ENCODE measurements around the gene OR1J4. TPM values are rescaled to one million over a fixed set of nuclear protein-coding genes. Genes with fewer than 3 reads are reported as not detected.

Gene OR1J4
- total RNA-seq, 3 donors from 2014 or later (not counting 1 experiment from before 2014, with no cell fraction given) = not detected

- Histone ChIP-seq H3K36me3 (ENCODE audit: control insufficient read depth, insufficient read depth, low read length) (no peaks in the 10 kb centered on the region), H3K4me3 (ENCODE audit: low read length) (no peak within 1 kb of the TSS), H3K27me3 (ENCODE audit: control insufficient read depth, insufficient read depth, low read length) (no peaks in the 10 kb centered on the region), H3K27ac (ENCODE audit: low read length) (no peak within 1 kb of the TSS), H3K9me3 (ENCODE audit: control insufficient read depth, insufficient read depth, low read length) (no peaks in the 10 kb centered on the region), H3K4me1 (ENCODE audit: control insufficient read depth, insufficient read depth, low read length) (no peaks in the 10 kb centered on the region)
- no peaks in the 10 kb centered on the region for H3K9me3 Mint-ChIP-seq
- WGBS (ENCODE audit: insufficient coverage) = 89% methylated on average over 6 of the region's 6 CpGs
- TF ChIP-seq, protein P1, sequence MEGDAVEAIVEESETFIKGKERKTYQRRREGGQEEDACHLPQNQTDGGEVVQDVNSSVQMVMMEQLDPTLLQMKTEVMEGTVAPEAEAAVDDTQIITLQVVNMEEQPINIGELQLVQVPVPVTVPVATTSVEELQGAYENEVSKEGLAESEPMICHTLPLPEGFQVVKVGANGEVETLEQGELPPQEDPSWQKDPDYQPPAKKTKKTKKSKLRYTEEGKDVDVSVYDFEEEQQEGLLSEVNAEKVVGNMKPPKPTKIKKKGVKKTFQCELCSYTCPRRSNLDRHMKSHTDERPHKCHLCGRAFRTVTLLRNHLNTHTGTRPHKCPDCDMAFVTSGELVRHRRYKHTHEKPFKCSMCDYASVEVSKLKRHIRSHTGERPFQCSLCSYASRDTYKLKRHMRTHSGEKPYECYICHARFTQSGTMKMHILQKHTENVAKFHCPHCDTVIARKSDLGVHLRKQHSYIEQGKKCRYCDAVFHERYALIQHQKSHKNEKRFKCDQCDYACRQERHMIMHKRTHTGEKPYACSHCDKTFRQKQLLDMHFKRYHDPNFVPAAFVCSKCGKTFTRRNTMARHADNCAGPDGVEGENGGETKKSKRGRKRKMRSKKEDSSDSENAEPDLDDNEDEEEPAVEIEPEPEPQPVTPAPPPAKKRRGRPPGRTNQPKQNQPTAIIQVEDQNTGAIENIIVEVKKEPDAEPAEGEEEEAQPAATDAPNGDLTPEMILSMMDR (IDR thresholded peaks at IDR 0.05) = no peak
- no peak within 1 kb of the TSS for H3K27ac Mint-ChIP-seq
- no peaks in the 10 kb centered on the region for H3K36me3 Mint-ChIP-seq
- ATAC-seq = no peak
- no peak for DNase-seq
- peaks cover 44 to 80% of the 10 kb centered on the region in 2 donors for H3K27me3 Mint-ChIP-seq (ENCODE audit: low read depth in 2 of 2)
- no peaks in the 10 kb centered on the region for H3K4me1 Mint-ChIP-seq
- intact Hi-C loops (cut with micrococcal nuclease) = no loop called here
- H3K4me3 Mint-ChIP-seq = no peak within 1 kb of the TSS
These were observed 41.1 kb upstream of the OR1J4 start, which contains the start of gene OR1J1 for GRCh38 chr9:122477826-122478225. Gene OR1J1 (minus strand): TSS chr9:122477926. CDS start chr9:122477926, 0 bp downstream.

DNA sequence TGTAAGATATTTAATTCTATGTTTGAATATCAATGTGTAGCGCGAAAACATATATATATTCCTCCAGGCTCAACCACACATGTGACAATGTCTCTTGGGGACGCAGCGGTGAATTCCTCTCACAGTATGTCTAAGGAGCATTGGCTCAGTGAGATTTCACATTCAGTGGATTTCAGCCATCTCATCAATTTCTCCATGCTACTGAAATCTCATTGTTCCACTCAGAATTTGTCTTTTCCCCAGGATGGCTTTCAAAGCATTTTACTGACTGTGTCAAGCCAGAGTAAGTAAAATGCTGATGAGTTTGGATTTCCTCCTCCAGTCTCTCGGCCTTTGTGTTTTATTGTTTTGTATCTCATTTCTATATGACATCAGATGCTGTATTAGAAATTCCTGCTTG, 39.9 kb upstream of the OR1J4 start:
- Mint-ChIP-seq H3K4me3 (no peak overlapping the region), H3K36me3 (no peaks in the 10 kb centered on the region), H3K9me3 (no peaks in the 10 kb centered on the region), H3K27me3 (ENCODE audit: low read depth in 2 of 2) (peaks cover 37 to 67% of the 10 kb centered on the region in 2 donors), H3K4me1 (no peaks in the 10 kb centered on the region), H3K27ac (no peak overlapping the region)
- H3K36me3 ChIP-seq (ENCODE audit: control insufficient read depth, insufficient read depth, low read length) = no peaks in the 10 kb centered on the region
- no peak overlapping the region for H3K27ac ChIP-seq (ENCODE audit: low read length)
- H3K27me3 ChIP-seq (ENCODE audit: control insufficient read depth, insufficient read depth, low read length) = no peaks in the 10 kb centered on the region
- no peak for DNase-seq
- no peak overlapping the region for H3K4me3 ChIP-seq (ENCODE audit: low read length)
- no peak for ATAC-seq
- H3K4me1 ChIP-seq (ENCODE audit: control insufficient read depth, insufficient read depth, low read length) = no peaks in the 10 kb centered on the region
- TF ChIP-seq, protein P1 (IDR thresholded peaks at IDR 0.05) = no peak
- no peaks in the 10 kb centered on the region for H3K9me3 ChIP-seq (ENCODE audit: control insufficient read depth, insufficient read depth, low read length)
- 94% methylated on average over 4 of the region's 5 CpGs for WGBS (ENCODE audit: insufficient coverage)
- intact Hi-C loops (cut with micrococcal nuclease) = no loop called here

DNA sequence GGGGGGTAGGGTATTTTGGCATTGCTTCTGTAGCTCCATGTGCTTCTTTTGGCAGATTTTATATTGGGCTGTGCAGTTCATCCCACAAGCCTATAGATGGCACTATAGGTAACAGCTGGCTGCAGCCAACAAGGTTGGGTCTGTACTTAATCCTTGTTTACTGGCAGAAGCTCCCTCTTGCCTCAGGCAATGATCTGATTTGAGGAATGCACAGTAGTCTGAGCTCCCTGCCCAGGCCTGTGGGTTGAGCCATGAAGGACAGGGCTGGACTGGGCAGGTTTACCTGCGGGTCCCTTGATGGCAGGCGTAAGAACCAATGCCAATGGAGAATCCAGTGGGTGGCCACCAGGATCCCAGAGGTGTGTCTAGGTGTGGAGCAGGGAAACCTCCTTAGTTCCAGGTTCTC, 20.1 kb upstream of the OR1J4 start:
- ATAC-seq (peak; percentile 68 to 88 (median 68)), DNase-seq (peak in 1 of 2 donors; percentile 51)
- Histone ChIP-seq H3K27ac (ENCODE audit: low read length) (no peak overlapping the region), H3K9me3 (ENCODE audit: control insufficient read depth, insufficient read depth, low read length) (no peaks in the 10 kb centered on the region), H3K36me3 (ENCODE audit: control insufficient read depth, insufficient read depth, low read length) (no peaks in the 10 kb centered on the region), H3K27me3 (ENCODE audit: control insufficient read depth, insufficient read depth, low read length) (no peaks in the 10 kb centered on the region), H3K4me3 (ENCODE audit: low read length) (no peak overlapping the region), H3K4me1 (ENCODE audit: control insufficient read depth, insufficient read depth, low read length) (no peaks in the 10 kb centered on the region)
- Mint-ChIP-seq H3K27ac (no peak overlapping the region), H3K27me3 (ENCODE audit: low read depth in 2 of 2) (peaks cover 17 to 43% of the 10 kb centered on the region in 2 donors), H3K4me1 (no peaks in the 10 kb centered on the region), H3K9me3 (no peaks in the 10 kb centered on the region), H3K4me3 (no peak overlapping the region), H3K36me3 (no peaks in the 10 kb centered on the region)
- TF ChIP-seq, protein P1 (IDR thresholded peaks at IDR 0.05) = peak; percentile 70
- WGBS (ENCODE audit: insufficient coverage) = 60% methylated on average over 2 of the region's 2 CpGs
- intact Hi-C loops (cut with micrococcal nuclease) = no loop called here

DNA sequence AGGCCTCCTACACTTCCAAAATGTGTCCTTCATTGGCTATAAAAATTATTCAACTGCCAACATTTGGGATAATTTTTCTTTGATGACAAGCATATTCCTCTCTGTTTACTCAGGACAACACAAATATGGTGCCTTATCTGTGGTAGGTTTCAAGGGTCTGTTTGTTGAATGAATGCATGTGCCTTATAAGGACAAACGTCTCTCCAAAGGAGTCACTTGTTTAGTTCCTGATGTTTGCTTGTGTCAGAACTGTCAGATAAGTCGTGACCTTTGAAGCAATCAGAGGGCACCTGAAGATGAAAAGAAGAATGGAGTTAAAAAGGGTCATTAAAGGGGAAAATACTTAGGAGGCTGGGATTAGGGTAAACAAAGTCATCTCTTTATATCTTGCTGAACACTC, 12.0 kb upstream of the OR1J4 start:
- no peaks in the 10 kb centered on the region for H3K9me3 Mint-ChIP-seq

More for the DNA sequence above, 12.0 kb upstream of the OR1J4 start:
- Histone ChIP-seq H3K36me3 (ENCODE audit: control insufficient read depth, insufficient read depth, low read length) (no peaks in the 10 kb centered on the region), H3K4me1 (ENCODE audit: control insufficient read depth, insufficient read depth, low read length) (no peaks in the 10 kb centered on the region), H3K27me3 (ENCODE audit: control insufficient read depth, insufficient read depth, low read length) (no peaks in the 10 kb centered on the region), H3K27ac (ENCODE audit: low read length) (no peak overlapping the region), H3K9me3 (ENCODE audit: control insufficient read depth, insufficient read depth, low read length) (no peaks in the 10 kb centered on the region), H3K4me3 (ENCODE audit: low read length) (no peak overlapping the region)
- Mint-ChIP-seq H3K36me3 (no peaks in the 10 kb centered on the region), H3K27me3 (ENCODE audit: low read depth in 2 of 2) (peaks cover 19 to 21% of the 10 kb centered on the region in 2 donors), H3K4me1 (peaks cover 0 to 3% of the 10 kb centered on the region in 2 donors), H3K27ac (no peak overlapping the region), H3K4me3 (no peak overlapping the region)
- WGBS (ENCODE audit: insufficient coverage) = 74% methylated on average over 2 of the region's 2 CpGs
- ATAC-seq (no peak), DNase-seq (no peak)
- TF ChIP-seq, protein P1 (IDR thresholded peaks at IDR 0.05) = no peak
- intact Hi-C loops (cut with micrococcal nuclease) = no loop called here
